H9 (cell line): ENCODE results near the gene EPB41L4B. TPM values are rescaled to one million over a fixed set of nuclear protein-coding genes. Genes with fewer than 3 reads are reported as not detected.

ENCODE experiments used
- DNase-seq: peaks from one replicate; pipeline ENCODE4 v3.0.0-alpha.2; 2017
- H2AFZ ChIP-seq: one replicate; pipeline ENCODE4 v1.6.1; 2013; ENCODE audit warnings: mild to moderate bottlenecking, low read length, control low read depth, moderate library complexity
- H2AK5ac ChIP-seq: 2 replicates; pipeline ENCODE4 v1.6.1; 2013; ENCODE audit warnings: low read length, control low read depth, mixed read lengths; ENCODE audit not compliant: insufficient read length
- H2BK120ac ChIP-seq: one replicate; pipeline ENCODE4 v1.6.1; 2013; ENCODE audit warnings: low read depth, mild to moderate bottlenecking, low read length, control low read depth, inconsistent platforms; ENCODE audit not compliant: poor library complexity, severe bottlenecking
- H2BK12ac ChIP-seq: 2 replicates; pipeline ENCODE4 v1.6.1; 2013; ENCODE audit warnings: low read length, control low read depth, mixed read lengths, low read depth; ENCODE audit not compliant: insufficient read length
- H2BK15ac ChIP-seq: 2 replicates; pipeline ENCODE4 v1.6.1; 2013; ENCODE audit warnings: low read depth, low read length, control low read depth
- H2BK20ac ChIP-seq: one replicate; pipeline ENCODE4 v1.6.1; 2013; ENCODE audit warnings: low read depth, mild to moderate bottlenecking, low read length, control low read depth, inconsistent platforms; ENCODE audit not compliant: poor library complexity, severe bottlenecking
- H2BK5ac ChIP-seq: 2 replicates; pipeline ENCODE4 v1.6.1; 2013; ENCODE audit warnings: low read length, control low read depth, mixed read lengths; ENCODE audit not compliant: insufficient read length
- H3K14ac ChIP-seq: 2 replicates; pipeline ENCODE4 v1.6.1; 2013; ENCODE audit warnings: low read length, control low read depth; ENCODE audit not compliant: insufficient read depth
- H3K18ac ChIP-seq: 2 replicates; pipeline ENCODE4 v1.6.1; 2013; ENCODE audit warnings: low read depth, mild to moderate bottlenecking, mixed read lengths, low read length, control low read depth; ENCODE audit not compliant: insufficient read length
- H3K23ac ChIP-seq: 2 replicates; pipeline ENCODE4 v1.6.1; 2013; ENCODE audit warnings: low read length, control low read depth, mixed read lengths, low read depth; ENCODE audit not compliant: insufficient read length
- H3K23me2 ChIP-seq: 2 replicates; pipeline ENCODE4 v1.6.1; 2013; ENCODE audit warnings: low read depth, mild to moderate bottlenecking, mixed read lengths, low read length, control low read depth; ENCODE audit not compliant: insufficient read length, poor library complexity, severe bottlenecking
- H3K27ac ChIP-seq: 2 replicates; pipeline ENCODE4 v1.5.1; 2013; ENCODE audit warnings: low read length, control low read depth, mixed read lengths, low read depth; ENCODE audit not compliant: insufficient read length
- H3K27me3 ChIP-seq: 2 replicates; pipeline ENCODE4 v1.6.1; 2013; ENCODE audit warnings: low read length, control low read depth, inconsistent platforms; ENCODE audit not compliant: insufficient read depth
- H3K4ac ChIP-seq: 2 replicates; pipeline ENCODE4 v1.6.1; 2013; ENCODE audit warnings: low read depth, mild to moderate bottlenecking, control low read depth, inconsistent platforms, low read length, moderate library complexity
- H3K4me1 ChIP-seq: 2 replicates; pipeline ENCODE4 v1.6.1; 2013; ENCODE audit warnings: low read length, control low read depth, inconsistent platforms; ENCODE audit not compliant: insufficient read depth
- H3K4me2 ChIP-seq: 2 replicates; pipeline ENCODE4 v1.6.1; 2013; ENCODE audit warnings: low read length, control low read depth, mixed read lengths; ENCODE audit not compliant: insufficient read length, insufficient read depth
- H3K56ac ChIP-seq: 2 replicates; pipeline ENCODE4 v1.6.1; 2013; ENCODE audit warnings: low read depth, mild to moderate bottlenecking, mixed read lengths, low read length, control low read depth; ENCODE audit not compliant: insufficient read length
- H3K79me1 ChIP-seq: 2 replicates; pipeline ENCODE4 v1.6.1; 2013; ENCODE audit warnings: low read depth, mild to moderate bottlenecking, moderate library complexity, low read length, control low read depth, inconsistent platforms; ENCODE audit not compliant: insufficient read depth, poor library complexity, severe bottlenecking
- H3K79me2 ChIP-seq: 2 replicates; pipeline ENCODE4 v1.6.1; 2013; ENCODE audit warnings: low read length, control low read depth, inconsistent platforms; ENCODE audit not compliant: insufficient read depth
- H3K9ac ChIP-seq: 2 replicates; pipeline ENCODE4 v1.6.1; 2013; ENCODE audit warnings: low read length, control low read depth, mixed read lengths; ENCODE audit not compliant: insufficient read length; ENCODE audit errors: extremely low read depth
- H3K9me3 ChIP-seq: one replicate; pipeline ENCODE4 v1.6.1; 2013; ENCODE audit warnings: low read depth, low read length, inconsistent platforms; ENCODE audit not compliant: control insufficient read depth
- H3T11ph ChIP-seq: one replicate; pipeline ENCODE4 v1.6.1; 2013; ENCODE audit warnings: mild to moderate bottlenecking, low read length, control low read depth, inconsistent platforms
- H4K20me1 ChIP-seq: one replicate; pipeline ENCODE4 v1.6.1; 2013; ENCODE audit not compliant: control insufficient read depth, insufficient read length, insufficient read depth
- H4K5ac ChIP-seq: 2 replicates; pipeline ENCODE4 v1.6.1; 2013; ENCODE audit warnings: low read depth, mild to moderate bottlenecking, mixed read lengths, low read length, control low read depth; ENCODE audit not compliant: insufficient read length
- H4K8ac ChIP-seq: replicated peaks from 2 replicates; pipeline ENCODE4 v1.6.1; 2013; ENCODE audit warnings: low read length, control low read depth, mixed read lengths, low read depth; ENCODE audit not compliant: insufficient read length
- H4K91ac ChIP-seq: 2 replicates; pipeline ENCODE4 v1.6.1; 2013; ENCODE audit warnings: low read depth, mild to moderate bottlenecking, moderate library complexity, mixed read lengths, low read length, control low read depth; ENCODE audit not compliant: insufficient read length
- H3K27ac Mint-ChIP-seq, 3 experiments: 2 replicates in 2 of 3; 3 replicates in 1 of 3; pipeline ENCODE4 v1.8.0; 2020 to 2021; ENCODE audit warnings: mixed read lengths in 3 of 3, mild to moderate bottlenecking in 1 of 3, moderate library complexity in 1 of 3
- H3K27me3 Mint-ChIP-seq: 2 replicates; pipeline ENCODE4 v1.8.0; 2021; ENCODE audit warnings: low read depth, mild to moderate bottlenecking, moderate library complexity, mixed read lengths
- H3K36me3 Mint-ChIP-seq, 3 experiments: 2 replicates in 2 of 3; 3 replicates in 1 of 3; pipeline ENCODE4 v1.8.0; 2020 to 2021; ENCODE audit warnings: low read depth in 3 of 3, mixed read lengths in 3 of 3; ENCODE audit not compliant: insufficient read depth in 1 of 3
- H3K4me1 Mint-ChIP-seq, 2 experiments: 2 replicates each; pipeline ENCODE4 v1.8.0; 2020; ENCODE audit warnings: mixed read lengths in 2 of 2
- H3K4me3 Mint-ChIP-seq, 2 experiments: 2 replicates in 1 of 2; 3 replicates in 1 of 2; pipeline ENCODE4 v1.8.0; 2020 to 2021; ENCODE audit warnings: mild to moderate bottlenecking in 2 of 2, mixed read lengths in 2 of 2, moderate library complexity in 1 of 2
- H3K9me3 Mint-ChIP-seq, 2 experiments: 2 replicates in 1 of 2; 3 replicates in 1 of 2; pipeline ENCODE4 v1.8.0; 2020; ENCODE audit warnings: mild to moderate bottlenecking in 2 of 2, mixed read lengths in 2 of 2, moderate library complexity in 1 of 2
- WGBS: extraction: QIAGEN DNeasy Blood & Tissue Kit; methylation state at CpG from one replicate; pipeline ENCODE4 v1.1.7; 2013; ENCODE audit warnings: missing lambda C conversion rate, low lambda C conversion rate, mixed read lengths; ENCODE audit not compliant: insufficient read length; ENCODE audit errors: extremely low coverage; 5-methylcytosine and 5-hydroxymethylcytosine counted together
- total RNA-seq: library from RNA; stranded (reverse); gene quantifications from 2 replicates; pipeline ENCODE4 v1.2.1, GENCODE V29; 2021
- TF ChIP-seq, protein P1 (sequence below): fragments of 200-600 bp; sonication (generic); conservative IDR thresholded peaks from 3 replicates; pipeline ENCODE4 v1.8.0; 2021; ENCODE audit warnings: antibody characterized with exemption, mild to moderate bottlenecking

EPB41L4B gene
- total RNA-seq, 1 experiment from 2014 or later = 18.9 TPM

DNA sequence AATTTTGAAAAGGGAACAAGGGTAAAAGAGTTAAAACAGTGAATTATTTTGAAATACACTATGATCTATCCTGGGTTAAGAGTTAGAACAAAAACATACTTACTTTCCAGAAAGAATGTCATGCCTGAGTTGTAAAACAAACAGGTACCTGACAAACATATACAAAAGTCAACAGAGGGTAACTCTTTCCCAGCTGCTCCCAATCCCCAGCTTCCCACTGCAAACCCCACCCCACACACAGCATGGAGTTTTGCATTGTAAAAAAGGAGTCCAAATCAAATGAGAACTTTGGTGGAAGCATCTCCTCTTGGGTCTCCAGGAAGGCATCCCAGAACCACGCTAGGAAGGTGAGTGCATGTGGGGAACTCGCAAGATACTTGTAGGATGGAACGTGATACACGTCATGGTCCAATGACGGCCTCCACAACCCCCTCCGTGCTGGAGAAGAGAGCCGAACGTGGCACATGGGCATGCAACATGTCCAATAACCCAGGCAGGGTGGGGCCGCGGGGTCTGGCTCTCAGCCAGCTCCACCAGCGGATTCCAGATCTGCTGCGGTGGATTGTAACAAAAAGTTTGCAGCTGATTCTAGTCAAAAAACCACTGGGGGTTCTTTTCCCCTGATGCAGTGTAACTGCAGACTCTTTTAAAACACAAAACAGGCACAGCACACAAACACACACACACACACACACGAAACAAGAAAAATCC, 55.8 kb downstream of the EPB41L4B start:
- H3K27ac Mint-ChIP-seq = peak overlapping the region in 2 of 3 experiments; percentile 40 to 41; a peak in 2 of 7 replicates
- Histone ChIP-seq H2BK5ac (no peak overlapping the region), H2BK120ac (no peak overlapping the region), H2BK12ac (no peak overlapping the region), H2AK5ac (no peak overlapping the region), H3K4ac (no peak overlapping the region), H4K5ac (no peak overlapping the region), H3K27ac (no peak overlapping the region), H3K79me1 (no peaks in the 10 kb centered on the region), H3K14ac (no peak overlapping the region), H3K56ac (no peak overlapping the region), H3T11ph (no peak overlapping the region), H4K8ac (no peak overlapping the region), H2BK20ac (no peak overlapping the region), H3K9me3 (no peaks in the 10 kb centered on the region), H3K4me2 (no peak overlapping the region), H3K18ac (no peak overlapping the region), H3K79me2 (no peaks in the 10 kb centered on the region), H3K23ac (no peak overlapping the region), H3K4me1 (no peaks in the 10 kb centered on the region), H2BK15ac (no peak overlapping the region), H3K27me3 (no peaks in the 10 kb centered on the region), H4K20me1 (no peaks in the 10 kb centered on the region), H2AFZ (no peak overlapping the region), H3K23me2 (no peaks in the 10 kb centered on the region), H4K91ac (no peak overlapping the region), H3K9ac (no peak overlapping the region)
- no CpG with 5 or more reads among the region's 13 CpGs for WGBS
- TF ChIP-seq, protein P1, sequence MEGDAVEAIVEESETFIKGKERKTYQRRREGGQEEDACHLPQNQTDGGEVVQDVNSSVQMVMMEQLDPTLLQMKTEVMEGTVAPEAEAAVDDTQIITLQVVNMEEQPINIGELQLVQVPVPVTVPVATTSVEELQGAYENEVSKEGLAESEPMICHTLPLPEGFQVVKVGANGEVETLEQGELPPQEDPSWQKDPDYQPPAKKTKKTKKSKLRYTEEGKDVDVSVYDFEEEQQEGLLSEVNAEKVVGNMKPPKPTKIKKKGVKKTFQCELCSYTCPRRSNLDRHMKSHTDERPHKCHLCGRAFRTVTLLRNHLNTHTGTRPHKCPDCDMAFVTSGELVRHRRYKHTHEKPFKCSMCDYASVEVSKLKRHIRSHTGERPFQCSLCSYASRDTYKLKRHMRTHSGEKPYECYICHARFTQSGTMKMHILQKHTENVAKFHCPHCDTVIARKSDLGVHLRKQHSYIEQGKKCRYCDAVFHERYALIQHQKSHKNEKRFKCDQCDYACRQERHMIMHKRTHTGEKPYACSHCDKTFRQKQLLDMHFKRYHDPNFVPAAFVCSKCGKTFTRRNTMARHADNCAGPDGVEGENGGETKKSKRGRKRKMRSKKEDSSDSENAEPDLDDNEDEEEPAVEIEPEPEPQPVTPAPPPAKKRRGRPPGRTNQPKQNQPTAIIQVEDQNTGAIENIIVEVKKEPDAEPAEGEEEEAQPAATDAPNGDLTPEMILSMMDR = no peak
- H3K4me1 Mint-ChIP-seq = peaks cover 5 to 17% of the 10 kb centered on the region in 2 experiments
- peaks cover 8 to 24% (median 17%) of the 10 kb centered on the region in 3 experiments for H3K36me3 Mint-ChIP-seq
- H3K4me3 Mint-ChIP-seq = no peak overlapping the region
- no peaks in the 10 kb centered on the region for H3K27me3 Mint-ChIP-seq
- no peak for DNase-seq
- H3K9me3 Mint-ChIP-seq = peaks cover 0 to 2% of the 10 kb centered on the region in 2 experiments; a peak in 2 of 5 replicates
